SJSA1 (cell line): ENCODE results near the gene LUM. TPM values are rescaled to one million over a fixed set of nuclear protein-coding genes. Genes with fewer than 3 reads are reported as not detected.
A peak's percentile ranks its signal among the peaks of the same experiment; 100 is the strongest.

Experiments used
- DNase-seq, 2 experiments: peaks; one replicate each; pipeline ENCODE4 v3.0.0-alpha.2; 2015 to 2020; ENCODE audit warnings: low spot score in 2 of 2, low read depth in 1 of 2
- H3K27ac ChIP-seq: fragments of 250-450 bp; sonication (Bioruptor Pico); 2 replicates; pipeline ENCODE4 v1.5.1; 2020; ENCODE audit warnings: mild to moderate bottlenecking, moderate library complexity
- H3K27me3 ChIP-seq: fragments of 250-450 bp; sonication (Bioruptor Pico); replicated peaks from 2 replicates; pipeline ENCODE4 v1.5.1; 2020; ENCODE audit warnings: mild to moderate bottlenecking, moderate library complexity
- H3K36me3 ChIP-seq: fragments of 250-450 bp; sonication (Bioruptor Pico); 2 replicates; pipeline ENCODE4 v1.5.1; 2020; ENCODE audit warnings: mild to moderate bottlenecking
- H3K4me1 ChIP-seq: fragments of 250-450 bp; sonication (Bioruptor Pico); replicated peaks from 2 replicates; pipeline ENCODE4 v1.6.1; 2021; ENCODE audit warnings: mild to moderate bottlenecking
- H3K4me3 ChIP-seq: fragments of 250-450 bp; sonication (Bioruptor Pico); 2 replicates; pipeline ENCODE4 v1.5.1; 2020; ENCODE audit warnings: mild to moderate bottlenecking
- H3K9me3 ChIP-seq: fragments of 250-450 bp; sonication (Bioruptor Pico); replicated peaks from 2 replicates; pipeline ENCODE4 v1.5.1; 2020; ENCODE audit warnings: mild to moderate bottlenecking
- total RNA-seq: library from RNA; depleted of rRNA; stranded (reverse); fragments of >200 nt; shearing (Covaris generic); gene quantifications from 2 replicates; pipeline ENCODE4 v1.2.3, GENCODE V29; 2014

LUM gene
- total RNA-seq, 1 experiment from 2014 or later, result 812 TPM

DNA sequence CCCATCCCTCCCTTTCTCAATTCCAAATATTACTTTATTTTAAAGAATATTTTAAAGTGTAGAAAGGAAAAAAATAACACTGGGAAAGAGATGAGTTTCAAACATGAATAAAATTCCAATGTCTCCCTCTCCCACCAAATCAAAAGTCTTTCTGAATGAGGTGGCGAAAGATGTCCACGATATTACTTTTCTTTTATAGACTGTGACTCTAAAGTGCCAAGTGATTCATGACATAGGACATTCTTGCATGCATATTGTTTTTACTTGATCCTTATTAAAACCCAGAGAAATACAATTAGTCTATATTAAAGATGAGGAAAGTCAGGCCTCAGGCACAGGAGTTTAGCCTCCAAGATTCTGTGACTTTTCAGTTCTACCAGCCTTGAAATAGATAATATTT lies 16.0 kb upstream of the LUM start:
- peak in 1 of 2 experiments; percentile 30 for DNase-seq
- H3K27me3 ChIP-seq, result no peaks in the 10 kb centered on the region
- no peak overlapping the region for H3K4me3 ChIP-seq
- H3K27ac ChIP-seq, result peak overlapping the region; percentile 75
- peaks cover 18% of the 10 kb centered on the region for H3K4me1 ChIP-seq
- no peaks in the 10 kb centered on the region for H3K9me3 ChIP-seq
- no peaks in the 10 kb centered on the region for H3K36me3 ChIP-seq

DNA sequence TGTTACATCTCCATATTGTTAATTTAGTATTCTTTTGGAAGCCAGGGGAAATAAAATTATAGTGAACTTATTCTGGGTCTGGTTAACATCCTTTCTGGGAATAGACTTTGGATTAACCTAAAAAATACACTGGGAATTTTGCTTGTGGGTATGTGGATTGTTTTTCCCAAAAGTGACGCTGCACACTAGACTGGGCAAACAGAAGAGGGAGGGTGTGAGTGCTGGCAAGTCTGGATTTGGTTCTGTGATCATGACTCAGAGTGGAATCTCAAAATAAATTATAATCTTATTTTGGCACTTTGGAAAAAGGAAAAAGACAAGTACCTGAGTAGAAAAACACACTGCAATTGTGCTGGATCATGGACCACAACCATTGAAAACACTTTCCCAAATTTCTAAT lies 15.2 kb upstream of the LUM start:
- peak overlapping the region; percentile 75; the same call in 1 of the 2 replicates for H3K27ac ChIP-seq
- no peaks in the 10 kb centered on the region for H3K36me3 ChIP-seq
- H3K4me3 ChIP-seq, result no peak overlapping the region
- peaks cover 18% of the 10 kb centered on the region for H3K4me1 ChIP-seq
- no peak for DNase-seq
- no peaks in the 10 kb centered on the region for H3K27me3 ChIP-seq
- no peaks in the 10 kb centered on the region for H3K9me3 ChIP-seq

DNA sequence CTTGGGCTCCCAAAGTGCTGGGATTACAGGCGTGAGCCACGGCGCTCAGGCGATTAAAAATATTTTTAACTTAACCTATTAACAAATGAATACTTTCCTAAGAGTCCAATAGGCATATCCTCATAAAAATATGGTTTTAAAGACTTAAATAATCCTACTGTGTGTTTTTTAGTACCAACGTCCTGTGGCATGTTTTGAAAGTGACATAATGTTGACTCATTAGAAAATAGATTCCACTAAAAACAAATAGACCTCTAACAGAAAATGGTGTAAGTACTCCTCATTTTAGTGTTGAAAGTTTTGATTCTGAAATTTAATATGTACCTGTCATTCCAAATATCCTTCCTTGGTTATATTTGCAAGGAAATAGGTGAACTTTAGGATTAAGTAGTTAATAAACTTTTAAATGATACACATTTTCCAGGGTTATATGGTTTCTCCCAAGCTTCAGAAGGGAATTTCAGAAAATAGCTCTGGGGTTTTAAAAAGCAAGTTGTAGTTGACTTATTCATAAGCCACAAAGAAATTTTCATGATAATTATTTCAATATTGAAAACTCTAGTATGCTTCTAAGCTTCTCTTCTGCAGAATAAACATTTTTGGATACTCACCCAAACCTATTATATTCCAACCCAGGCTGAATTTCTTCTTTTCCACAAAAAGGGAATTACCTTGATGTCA lies 12.1 kb upstream of the LUM start:
- no peaks in the 10 kb centered on the region for H3K27me3 ChIP-seq
- H3K4me3 ChIP-seq, result no peak overlapping the region
- peaks cover 17% of the 10 kb centered on the region for H3K4me1 ChIP-seq
- no peaks in the 10 kb centered on the region for H3K36me3 ChIP-seq
- no peak overlapping the region for H3K27ac ChIP-seq
- DNase-seq, result no peak
- H3K9me3 ChIP-seq, result no peaks in the 10 kb centered on the region

DNA sequence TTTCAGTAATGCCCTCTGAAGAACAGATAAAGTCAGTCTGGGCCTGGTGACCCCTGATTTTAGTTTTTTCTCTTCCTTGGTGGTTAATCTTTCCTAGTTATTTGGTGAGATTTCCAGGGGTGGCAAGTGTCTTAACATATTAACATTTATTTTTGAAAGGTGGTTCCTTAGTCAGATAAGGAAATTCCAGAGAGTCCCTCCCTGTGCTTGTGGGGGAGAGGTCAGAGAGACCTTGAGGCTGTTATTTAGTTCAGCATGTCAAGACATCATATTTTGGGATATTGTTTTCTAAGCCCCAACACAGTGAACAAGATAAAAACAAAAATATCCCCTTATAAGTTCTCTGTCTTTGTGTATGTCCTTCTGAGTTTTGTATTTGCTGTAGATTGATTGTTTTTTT lies 9.5 kb upstream of the LUM start:
- H3K36me3 ChIP-seq, result no peaks in the 10 kb centered on the region
- no peaks in the 10 kb centered on the region for H3K27me3 ChIP-seq
- H3K27ac ChIP-seq, result no peak overlapping the region
- no peak for DNase-seq
- H3K4me1 ChIP-seq, result no peaks in the 10 kb centered on the region
- no peak overlapping the region for H3K4me3 ChIP-seq
- no peaks in the 10 kb centered on the region for H3K9me3 ChIP-seq

DNA sequence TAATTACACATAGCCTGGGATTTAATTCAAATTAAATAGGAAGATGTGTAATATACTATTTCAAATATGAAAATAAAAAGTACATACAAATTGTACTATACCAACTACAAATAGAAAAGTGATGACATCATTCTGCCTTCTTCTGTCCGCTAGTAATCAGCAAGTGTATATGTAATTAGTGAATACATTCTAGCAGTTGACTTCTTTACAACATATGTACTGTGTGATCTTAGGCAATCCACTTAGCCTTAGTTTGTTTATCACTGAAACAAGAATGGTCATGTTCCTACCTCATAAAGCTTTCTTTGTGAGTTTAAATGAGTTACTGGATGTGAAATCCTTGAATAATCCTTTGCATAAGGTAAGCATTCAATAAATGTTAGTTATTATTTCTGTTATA lies 7.8 kb upstream of the LUM start:
- H3K4me3 ChIP-seq, result no peak overlapping the region
- no peaks in the 10 kb centered on the region for H3K36me3 ChIP-seq
- DNase-seq, result no peak

DNA sequence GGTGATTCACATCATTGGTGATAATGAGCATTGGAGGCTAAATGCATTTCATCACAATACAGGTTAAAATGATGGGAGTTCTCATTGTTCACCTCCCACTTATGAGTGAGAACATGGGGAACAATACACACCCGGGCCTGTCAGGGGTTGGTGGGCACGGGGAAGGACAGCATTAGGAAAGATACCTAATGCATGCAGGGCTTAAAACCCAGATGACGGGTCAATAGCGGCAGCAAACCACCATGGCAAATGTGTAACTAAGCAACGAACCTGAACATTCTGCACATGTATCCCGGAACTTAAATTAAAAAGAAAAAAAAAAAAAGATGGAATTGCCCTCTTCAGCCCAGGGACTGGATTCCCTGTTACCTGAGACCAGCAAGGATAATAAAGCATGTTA lies 2.3 kb upstream of the LUM start:
- no peak overlapping the region for H3K27ac ChIP-seq
- no peak for DNase-seq
- no peaks in the 10 kb centered on the region for H3K27me3 ChIP-seq
- no peak overlapping the region for H3K4me3 ChIP-seq
- no peaks in the 10 kb centered on the region for H3K36me3 ChIP-seq
- peaks cover 6% of the 10 kb centered on the region for H3K4me1 ChIP-seq
- H3K9me3 ChIP-seq, result no peaks in the 10 kb centered on the region

More for the DNA sequence above, 7.8 kb upstream of the LUM start:
- H3K27me3 ChIP-seq, result no peaks in the 10 kb centered on the region
- no peak overlapping the region for H3K27ac ChIP-seq
- H3K9me3 ChIP-seq, result no peaks in the 10 kb centered on the region
- no peaks in the 10 kb centered on the region for H3K4me1 ChIP-seq

DNA sequence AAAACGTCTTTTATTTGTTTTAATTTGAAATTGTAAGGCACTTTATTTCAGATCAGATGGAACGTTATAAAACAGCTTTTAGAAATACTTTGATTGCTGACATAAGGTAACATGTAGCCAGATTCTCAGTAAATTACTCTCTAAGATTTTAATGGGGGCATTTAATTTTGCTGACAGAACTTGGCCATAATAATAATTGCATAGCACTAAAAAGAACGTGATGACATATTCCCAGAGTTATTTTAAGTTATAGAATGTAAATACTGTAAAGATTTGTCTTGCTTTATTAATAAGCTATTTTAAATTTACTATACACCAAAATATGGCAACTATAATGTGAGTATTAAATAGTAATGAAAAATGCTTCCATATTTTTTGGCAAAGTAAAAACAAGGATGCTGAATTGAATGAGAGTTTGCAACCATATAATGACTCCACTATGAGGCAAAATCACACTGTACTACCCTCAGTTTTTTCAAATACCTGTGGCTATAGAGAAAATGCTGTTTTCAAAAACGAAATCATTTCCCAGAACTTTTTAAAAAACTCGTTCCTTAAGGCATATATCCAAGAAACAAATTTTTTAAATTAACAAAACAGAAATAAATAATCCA lies 876 bp downstream of the LUM start:
- H3K9me3 ChIP-seq, result no peaks in the 10 kb centered on the region; the same call in 1 of the 2 replicates
- H3K27ac ChIP-seq, result peak overlapping the region; percentile 66
- peaks cover 11% of the 10 kb centered on the region for H3K4me1 ChIP-seq
- peaks cover 5% of the 10 kb centered on the region for H3K36me3 ChIP-seq
- no peaks in the 10 kb centered on the region for H3K27me3 ChIP-seq
- peak overlapping the region; percentile 38 for H3K4me3 ChIP-seq
- no peak for DNase-seq

DNA sequence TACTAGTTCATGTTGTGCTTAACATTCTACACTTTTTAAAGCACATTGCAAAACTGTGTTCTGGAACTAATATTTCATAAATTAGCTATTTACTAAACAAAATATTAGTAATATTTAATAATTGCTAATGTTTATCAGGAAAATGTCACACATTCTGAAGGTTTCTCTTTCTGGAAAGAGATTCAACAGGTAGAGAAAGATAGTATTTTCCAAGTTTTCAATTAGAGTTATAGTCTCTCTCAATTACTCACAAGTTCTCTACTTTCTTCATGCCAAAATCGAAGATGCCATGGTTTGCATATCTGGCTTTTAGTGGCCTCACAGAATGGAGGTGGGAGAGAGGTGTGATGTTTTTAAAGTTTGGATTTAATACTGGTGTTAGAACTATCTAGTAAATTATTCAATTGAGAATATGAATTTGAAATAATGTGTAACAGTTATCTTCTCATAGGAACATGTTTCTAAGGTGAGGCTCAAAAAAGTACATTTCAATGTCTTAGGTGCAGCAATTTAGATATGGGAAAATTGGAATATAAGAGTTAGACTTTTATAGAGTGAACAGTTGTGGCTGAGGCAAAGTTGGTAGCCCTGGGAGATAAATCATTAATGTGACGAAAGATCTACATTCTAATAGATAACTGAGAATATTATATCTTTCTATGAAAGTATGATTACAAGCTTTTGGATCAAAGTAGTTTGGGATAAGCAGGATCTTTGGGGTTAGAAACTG lies 1.5 kb downstream of the LUM start:
- Histone ChIP-seq H3K36me3 (peaks cover 12% of the 10 kb centered on the region), H3K4me1 (peaks cover 18% of the 10 kb centered on the region), H3K9me3 (no peaks in the 10 kb centered on the region; the same call in 1 of the 2 replicates), H3K27me3 (no peaks in the 10 kb centered on the region), H3K4me3 (peak overlapping the region; percentile 38), H3K27ac (no peak overlapping the region; the same call in 1 of the 2 replicates)
- no peak for DNase-seq

DNA sequence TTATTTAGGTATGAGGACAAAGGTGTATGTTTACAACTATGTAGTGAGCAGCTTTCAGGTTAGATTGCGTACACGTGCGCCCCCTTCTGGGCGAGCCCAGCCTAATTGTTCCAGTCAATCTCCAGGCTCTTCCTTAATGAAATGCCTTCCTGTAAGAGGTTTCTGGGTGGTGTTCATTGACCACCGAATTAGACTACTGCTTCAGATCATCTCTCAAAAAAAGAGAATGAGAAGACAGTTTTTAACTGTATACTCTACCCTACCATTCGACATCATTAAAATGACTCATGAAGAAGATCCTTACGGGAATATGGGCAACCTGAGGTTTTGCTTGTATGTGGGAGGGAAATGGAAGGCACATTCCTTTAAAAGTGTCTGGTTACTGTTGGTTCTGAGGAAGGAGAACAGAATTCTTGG lies 2.1 kb downstream of the LUM start:
- Histone ChIP-seq H3K9me3 (no peaks in the 10 kb centered on the region; the same call in 1 of the 2 replicates), H3K4me3 (no peak overlapping the region), H3K4me1 (peaks cover 19% of the 10 kb centered on the region), H3K27ac (no peak overlapping the region), H3K27me3 (no peaks in the 10 kb centered on the region), H3K36me3 (peaks cover 18% of the 10 kb centered on the region)
- peak in 1 of 2 experiments; percentile 65 for DNase-seq

DNA sequence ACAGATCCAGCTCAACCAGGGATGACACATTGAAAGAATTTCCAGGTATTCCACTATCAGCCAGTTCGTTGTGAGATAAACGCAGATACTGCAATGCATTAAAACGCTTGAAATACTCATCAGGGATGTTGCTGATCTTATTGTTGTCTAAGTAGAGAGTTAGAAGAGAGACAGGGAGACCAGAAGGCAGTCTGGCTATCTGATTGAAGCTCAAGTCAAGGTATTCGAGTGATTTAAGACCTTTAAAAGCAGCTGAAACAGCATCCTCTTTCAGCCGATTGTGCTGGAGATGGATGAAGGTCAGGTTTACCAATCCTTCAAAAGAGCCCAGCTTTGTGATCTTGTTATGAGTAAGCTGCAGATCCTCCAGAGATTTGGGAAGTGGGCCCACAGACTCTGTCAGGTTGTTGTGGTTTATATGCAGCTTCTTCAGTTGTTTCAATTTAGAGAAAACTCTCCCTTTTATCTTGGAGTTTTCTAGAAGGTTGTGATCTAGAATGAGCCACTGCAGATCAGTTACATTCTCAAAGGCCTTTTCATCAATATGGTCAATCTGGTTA lies 3.0 kb downstream of the LUM start:
- peaks cover 27% of the 10 kb centered on the region for H3K36me3 ChIP-seq
- H3K27me3 ChIP-seq, result no peaks in the 10 kb centered on the region
- no peak overlapping the region for H3K27ac ChIP-seq
- no peaks in the 10 kb centered on the region; the same call in 1 of the 2 replicates for H3K9me3 ChIP-seq
- peaks cover 19% of the 10 kb centered on the region for H3K4me1 ChIP-seq
- H3K4me3 ChIP-seq, result no peak overlapping the region
- no peak for DNase-seq

DNA sequence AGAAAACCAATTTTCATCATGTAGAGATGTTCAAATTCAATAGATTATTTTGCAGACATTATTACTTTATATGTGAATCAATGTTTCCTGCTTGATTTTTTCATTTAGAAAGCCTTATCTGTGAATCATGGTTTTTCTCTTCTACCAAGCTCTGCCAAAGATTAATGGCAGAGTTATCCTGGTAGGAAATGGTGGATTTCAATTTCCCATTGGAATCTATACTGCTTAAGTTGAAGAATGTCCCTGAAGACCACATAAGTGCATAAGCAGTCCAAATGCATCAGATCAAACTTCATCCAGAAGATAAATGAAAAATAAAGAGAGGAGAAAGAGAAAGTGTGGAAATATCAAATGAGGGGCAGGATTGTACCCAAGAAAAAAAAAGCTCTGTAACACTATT lies 5.0 kb downstream of the LUM start:
- H3K4me1 ChIP-seq, result peaks cover 16% of the 10 kb centered on the region
- no peak for DNase-seq
- no peak overlapping the region for H3K4me3 ChIP-seq
- H3K27ac ChIP-seq, result no peak overlapping the region
- H3K36me3 ChIP-seq, result peaks cover 47% of the 10 kb centered on the region
- no peaks in the 10 kb centered on the region; the same call in 1 of the 2 replicates for H3K9me3 ChIP-seq
- no peaks in the 10 kb centered on the region for H3K27me3 ChIP-seq

DNA sequence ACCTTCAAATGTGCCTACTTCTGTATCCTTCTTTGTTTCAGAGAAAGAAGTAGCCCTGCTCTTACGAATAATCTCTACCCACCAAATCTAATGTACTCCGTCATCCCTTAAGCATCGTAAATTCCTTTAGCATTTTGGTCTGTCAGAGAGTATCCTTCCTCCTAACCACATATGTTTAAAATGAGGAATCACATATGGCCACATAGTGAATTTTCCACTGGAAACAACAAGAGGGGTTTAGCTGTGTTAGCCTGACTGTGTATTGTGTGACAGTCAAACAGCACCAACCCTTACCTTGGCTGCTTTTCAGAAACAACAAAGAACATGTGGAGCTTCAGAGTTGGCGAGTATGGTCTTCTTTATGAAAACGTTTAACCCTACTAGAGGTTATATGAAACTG lies 5.5 kb downstream of the LUM start:
- DNase-seq, result peak; percentile 58 to 88
- H3K9me3 ChIP-seq, result no peaks in the 10 kb centered on the region; the same call in 1 of the 2 replicates
- peaks cover 19% of the 10 kb centered on the region for H3K4me1 ChIP-seq

DNA sequence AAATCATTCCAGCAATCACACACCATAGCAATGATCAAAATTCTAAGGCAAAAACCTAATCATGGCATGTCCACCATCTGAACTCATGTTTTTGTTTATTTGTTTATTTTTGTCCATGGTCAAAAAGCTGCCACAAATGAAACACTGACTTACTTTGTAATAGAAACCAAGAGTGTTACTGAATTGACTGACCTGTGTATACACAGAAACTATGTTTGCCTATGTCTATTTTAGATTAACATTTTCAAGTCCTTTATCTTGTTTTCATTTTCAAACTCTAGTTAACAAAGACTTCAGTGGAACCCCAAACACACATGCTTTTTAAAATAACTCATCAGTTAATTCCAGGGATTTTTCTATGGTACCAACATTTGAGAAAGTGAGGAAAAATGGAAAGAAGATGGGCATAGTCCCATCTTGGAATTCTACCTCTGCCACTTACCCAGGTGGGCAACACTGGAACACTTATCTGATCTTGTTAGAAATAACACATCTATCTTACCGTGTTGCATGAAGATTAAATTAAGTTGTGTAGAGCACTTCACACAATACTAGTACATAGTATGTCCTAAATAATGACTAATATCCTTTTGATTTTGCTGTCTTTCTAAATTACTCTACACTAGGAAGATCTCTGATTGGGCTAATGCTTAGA lies 6.4 kb downstream of the LUM start:
- Histone ChIP-seq H3K4me1 (peaks cover 24% of the 10 kb centered on the region), H3K27ac (no peak overlapping the region), H3K36me3 (peaks cover 50% of the 10 kb centered on the region), H3K4me3 (no peak overlapping the region), H3K27me3 (no peaks in the 10 kb centered on the region), H3K9me3 (no peaks in the 10 kb centered on the region; the same call in 1 of the 2 replicates)
- DNase-seq, result peak; percentile 52 to 74

More for the DNA sequence above, 5.5 kb downstream of the LUM start:
- Histone ChIP-seq H3K27me3 (no peaks in the 10 kb centered on the region), H3K27ac (peak overlapping the region; percentile 0; the same call in 1 of the 2 replicates), H3K4me3 (no peak overlapping the region), H3K36me3 (peaks cover 50% of the 10 kb centered on the region)
